ENCODE data around the gene PDXDC1.
"Not testable (repeated sequence)": the region's sequence is repeated elsewhere in the genome, so short reads cannot be mapped to it uniquely, and the experiment has no call there.

Gene PDXDC1

GRCh38 chr16:14975418-14976194 lies 780 bp downstream of the PDXDC1 start:
- peak; percentile 40 for DNase-seq

DNA sequence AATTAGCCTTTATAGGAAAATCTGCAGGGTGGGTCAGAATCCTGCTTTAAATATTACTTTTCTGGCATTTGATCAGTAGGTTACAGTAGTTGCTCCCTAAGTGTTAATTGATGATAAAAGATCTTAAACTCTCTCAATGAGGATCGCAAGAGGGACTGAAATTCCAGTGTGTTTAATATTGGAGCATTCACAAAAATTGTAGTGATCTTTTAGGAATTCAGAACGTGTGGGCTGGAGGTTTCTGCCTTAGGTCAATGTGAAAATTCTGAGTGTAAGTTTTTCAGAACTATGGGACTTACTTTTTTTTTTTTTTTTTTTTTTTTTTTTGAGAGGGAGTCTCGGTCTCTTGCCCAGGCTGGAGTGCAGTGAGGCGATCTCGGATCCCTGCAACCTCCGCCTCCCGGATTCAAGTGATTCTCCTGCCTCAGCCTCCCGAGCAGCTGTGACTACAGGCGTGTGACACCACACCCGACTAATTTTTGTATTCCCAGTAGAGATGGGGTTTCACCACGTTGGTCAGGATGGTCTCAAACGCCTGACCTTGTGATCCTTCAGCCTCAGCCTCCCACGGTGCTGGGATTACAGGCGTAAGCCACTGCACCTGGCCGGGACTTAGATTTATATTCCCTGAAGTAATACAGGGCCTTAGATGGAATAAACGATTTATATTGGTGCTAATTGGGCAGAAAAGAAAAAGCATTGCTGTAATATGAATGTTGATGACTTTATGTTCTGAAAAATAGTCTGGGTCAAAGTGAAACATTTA lies 2.3 kb downstream of the PDXDC1 start:
- DNase-seq = not testable (repeated sequence)

GRCh38 chr16:14978281-14978680 lies 3.5 kb downstream of the PDXDC1 start:
- not testable (repeated sequence) for DNase-seq

- not testable (repeated sequence) for DNase-seq
These were observed 4.1 kb downstream of the PDXDC1 start for GRCh38 chr16:14978908-14979307.

- not testable (repeated sequence) for DNase-seq
These were observed 6.4 kb downstream of the PDXDC1 start for GRCh38 chr16:14981234-14981633.

DNA sequence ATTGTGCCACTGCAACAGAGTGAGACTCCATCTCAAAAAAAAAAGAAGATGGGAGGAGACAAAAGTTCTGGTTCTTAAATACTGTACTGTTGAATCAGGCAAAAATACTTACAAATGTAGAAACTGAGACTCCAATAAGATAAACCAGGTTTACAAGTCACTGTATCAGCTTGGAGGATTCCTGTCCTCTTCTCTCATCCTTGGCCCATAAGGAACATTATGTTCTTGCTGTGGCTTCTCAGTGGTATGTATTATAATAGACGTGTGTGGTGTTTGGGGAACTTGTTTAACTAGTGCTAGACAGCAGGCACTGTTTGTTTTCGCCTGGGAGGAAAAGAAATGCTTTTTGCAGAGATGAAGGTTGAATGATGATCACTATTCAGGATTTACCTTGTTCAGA lies 7.7 kb downstream of the PDXDC1 start:
- not testable (repeated sequence) for DNase-seq

GRCh38 chr16:14988092-14988491 lies 13.3 kb downstream of the PDXDC1 start:
- not testable (repeated sequence) for DNase-seq

- DNase-seq = not testable (repeated sequence)
These were observed 13.9 kb downstream of the PDXDC1 start for GRCh38 chr16:14988661-14989191.

DNA sequence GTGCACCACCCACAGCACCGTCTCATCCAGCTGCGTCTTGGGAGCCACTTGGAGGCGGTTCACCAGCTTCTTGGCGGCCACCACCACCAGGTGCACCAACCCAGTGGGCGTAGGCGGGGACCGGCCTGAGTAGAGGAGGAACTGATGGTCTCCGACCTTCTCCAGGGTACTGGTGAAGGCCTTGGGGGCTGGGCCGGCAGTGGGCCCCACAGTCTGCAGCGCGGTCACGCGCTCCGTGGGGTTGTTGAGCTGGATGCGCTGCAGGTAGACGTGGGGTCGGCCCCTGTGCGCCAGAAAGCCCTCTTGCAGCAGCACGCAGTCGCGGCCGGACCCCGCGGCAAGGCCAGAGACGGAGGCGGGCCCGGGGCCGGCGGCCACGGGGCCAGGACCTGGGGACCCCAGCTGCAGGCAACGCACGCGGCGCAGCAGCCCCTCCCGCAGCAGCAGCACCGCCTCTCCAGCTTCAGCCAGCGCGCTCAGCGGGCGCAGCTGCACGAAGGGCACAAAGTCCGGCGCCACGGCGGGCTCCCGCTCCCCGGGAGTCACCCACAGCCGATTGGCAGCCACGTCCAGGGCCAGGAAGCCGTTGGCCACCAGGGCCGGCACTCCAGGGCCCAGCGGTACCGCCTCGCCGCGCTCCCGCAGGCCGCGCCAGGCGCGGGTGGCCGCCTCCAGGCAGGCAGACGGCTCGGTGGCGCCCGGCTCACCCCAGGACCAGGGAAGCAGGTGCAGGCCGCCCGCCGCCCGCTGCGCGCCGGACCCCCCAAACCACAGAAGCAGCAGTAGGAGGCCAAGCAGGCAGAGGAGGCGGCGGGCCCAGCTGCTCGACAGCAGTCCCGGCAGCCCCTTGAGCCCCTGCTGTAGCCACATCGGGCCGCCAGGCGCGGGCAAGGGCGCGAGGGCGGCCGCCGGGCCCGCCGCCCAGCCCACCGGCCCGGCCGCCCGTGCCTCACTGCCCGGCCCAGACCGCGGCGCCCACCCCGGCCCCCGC lies 14.8 kb downstream of the PDXDC1 start:
- DNase-seq = not testable (repeated sequence)

DNA sequence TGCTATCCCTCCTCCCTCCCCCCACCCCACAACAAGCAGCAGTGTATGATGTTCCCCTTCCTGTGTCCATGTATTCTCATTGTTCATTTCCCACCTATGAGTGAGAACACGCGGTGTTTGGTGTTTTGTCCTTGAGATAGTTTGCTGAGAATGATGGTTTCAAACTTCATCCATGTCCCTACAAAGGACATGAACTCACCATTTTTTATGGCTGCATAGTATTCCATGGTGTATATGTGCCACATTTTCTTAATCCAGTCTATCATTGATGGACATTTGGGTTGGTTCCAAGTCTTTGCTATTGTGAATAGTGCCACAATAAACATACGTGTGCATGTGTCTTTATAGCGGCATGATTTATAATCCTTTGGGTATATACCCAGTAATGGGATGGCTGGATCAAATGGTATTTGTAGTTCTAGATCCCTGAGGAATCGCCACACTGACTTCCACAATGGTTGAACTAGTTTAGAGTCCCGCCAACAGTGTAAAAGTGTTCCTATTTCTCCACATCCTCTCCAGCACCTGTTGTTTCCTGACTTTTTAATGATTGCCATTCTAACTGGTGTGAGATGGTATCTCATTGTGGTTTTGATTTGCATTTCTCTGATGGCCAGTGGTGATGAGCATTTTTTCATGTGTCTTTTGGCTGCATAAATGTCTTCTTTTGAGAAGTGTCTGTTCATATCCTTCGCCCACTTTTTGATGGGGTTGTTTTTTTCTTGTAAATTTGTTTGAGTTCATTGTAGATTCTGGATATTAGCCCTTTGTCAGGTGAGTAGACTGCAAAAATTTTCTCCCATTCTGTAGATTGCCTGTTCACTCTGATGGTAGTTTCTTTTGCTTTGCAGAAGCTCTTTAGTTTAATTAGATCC lies 18.7 kb downstream of the PDXDC1 start:
- not testable (repeated sequence) for DNase-seq

DNA sequence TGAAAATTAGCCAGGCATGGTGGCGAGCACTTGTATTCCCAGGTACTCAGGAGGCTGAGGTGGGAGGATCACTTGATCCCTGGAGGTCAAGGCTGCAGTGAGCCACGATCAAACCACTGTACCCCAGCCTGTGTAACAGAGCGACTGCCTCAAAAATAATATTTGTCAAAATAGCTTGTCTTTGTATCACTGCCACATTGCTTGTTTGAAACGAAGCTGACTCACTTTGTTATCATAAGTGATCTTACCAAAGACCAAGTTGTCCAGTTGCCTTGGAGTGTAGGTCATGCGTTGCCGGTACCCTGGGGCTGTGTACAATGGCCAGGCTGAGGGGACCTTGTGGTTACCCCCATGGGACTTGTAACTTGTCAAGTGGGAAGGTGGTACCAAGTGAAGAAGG lies 21.9 kb downstream of the PDXDC1 start:
- not testable (repeated sequence) for DNase-seq

DNA sequence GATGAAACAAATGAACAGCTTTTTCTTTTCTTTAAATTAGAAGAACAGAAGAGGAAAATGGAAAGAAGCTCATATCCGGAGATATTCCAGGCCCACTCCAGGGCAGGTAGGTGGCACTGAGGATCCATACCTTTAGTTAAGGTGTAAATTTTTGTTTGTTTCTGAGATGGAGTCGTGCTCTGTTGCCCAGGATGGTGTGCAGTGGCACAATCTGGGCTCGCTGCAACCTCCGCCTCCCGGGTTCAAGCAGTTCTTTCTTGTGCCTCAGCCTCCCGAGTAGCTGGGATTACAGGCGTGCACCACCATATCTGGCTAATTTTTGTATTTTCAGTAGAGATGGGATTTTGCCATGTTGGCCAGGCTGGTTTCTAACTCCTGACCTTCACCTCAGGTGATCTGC lies 23.5 kb downstream of the PDXDC1 start:
- DNase-seq = not testable (repeated sequence)

- not testable (repeated sequence) for DNase-seq
These were observed 25.0 kb downstream of the PDXDC1 start for GRCh38 chr16:14999845-15000244.

- not testable (repeated sequence) for DNase-seq
These were observed 27.6 kb downstream of the PDXDC1 start for GRCh38 chr16:15002448-15002847.

DNA sequence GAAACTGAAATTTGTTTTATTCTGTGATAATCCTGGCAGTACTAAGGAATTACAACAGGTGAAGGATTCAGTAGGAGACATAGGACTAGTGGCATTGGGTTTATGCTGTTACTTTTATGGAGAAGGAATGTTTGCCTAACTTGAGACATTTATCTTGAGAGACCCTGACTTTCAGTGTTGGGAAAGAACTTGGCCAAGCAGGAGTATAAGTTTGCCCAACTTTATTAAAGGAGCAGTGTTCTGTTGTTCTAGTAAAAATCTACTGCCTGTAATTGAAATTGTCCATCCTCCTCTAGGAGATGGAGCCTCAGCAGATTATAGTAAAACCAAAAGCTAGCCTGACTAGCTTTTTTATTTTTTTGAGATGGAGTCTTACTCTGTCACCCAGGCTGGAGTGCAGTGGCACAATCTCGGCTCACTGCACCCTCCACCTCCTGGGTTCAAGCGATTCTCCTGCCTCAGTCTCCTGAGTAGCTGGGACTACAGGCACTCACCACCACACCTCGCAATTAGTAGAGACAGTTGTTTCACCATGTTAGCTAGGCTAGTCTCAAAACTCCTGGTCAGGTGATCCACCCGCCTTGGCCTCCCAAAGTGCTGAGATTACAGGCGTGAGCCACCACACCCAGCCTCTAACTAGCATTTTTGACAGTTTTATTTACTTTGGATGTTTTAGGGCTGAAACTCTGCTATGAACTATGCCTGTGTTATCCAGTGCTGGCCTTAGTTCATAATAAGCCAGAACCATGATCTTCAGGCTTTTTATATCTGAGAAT lies 30.7 kb downstream of the PDXDC1 start:
- DNase-seq = not testable (repeated sequence)

GRCh38 chr16:15008647-15009046 lies 33.8 kb downstream of the PDXDC1 start:
- DNase-seq = not testable (repeated sequence)

DNA sequence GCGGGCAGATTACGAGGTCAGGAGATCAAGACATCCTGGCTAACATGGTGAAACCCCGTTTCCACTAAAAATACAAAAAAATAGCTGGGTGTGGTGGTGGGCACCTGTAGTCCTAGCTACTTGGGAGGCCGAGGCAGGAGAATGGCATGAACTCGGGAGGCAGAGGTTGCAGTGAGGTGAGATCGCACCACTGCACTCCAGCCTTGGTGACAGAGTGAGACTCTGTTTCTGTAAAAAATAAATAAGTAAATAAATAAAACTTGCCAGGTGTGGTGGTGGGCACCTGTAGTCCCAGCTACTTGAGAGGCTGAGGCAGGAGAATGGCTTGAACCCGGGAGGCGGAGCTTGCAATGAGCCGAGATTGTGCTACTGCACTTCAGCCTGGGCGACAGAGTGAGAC lies 38.1 kb downstream of the PDXDC1 start:
- not testable (repeated sequence) for DNase-seq

GRCh38 chr16:15015671-15016070 lies 40.8 kb downstream of the PDXDC1 start:
- DNase-seq = not testable (repeated sequence)

GRCh38 chr16:15016354-15016753 lies 41.5 kb downstream of the PDXDC1 start:
- DNase-seq = not testable (repeated sequence)

- not testable (repeated sequence) for DNase-seq
These were observed 42.2 kb downstream of the PDXDC1 start for GRCh38 chr16:15016951-15017580.

All from stimulated activated CD4-positive, alpha-beta T cell treated with anti-CD3 and anti-CD28 coated beads, Interleukin-1b, Interleukin-23, amount 100 ng/mL, for 48 hours (primary cell).